ENCODE data around the gene ERICH6.
A peak's percentile ranks its signal among the peaks of the same experiment; 100 is the strongest.

Gene ERICH6

DNA sequence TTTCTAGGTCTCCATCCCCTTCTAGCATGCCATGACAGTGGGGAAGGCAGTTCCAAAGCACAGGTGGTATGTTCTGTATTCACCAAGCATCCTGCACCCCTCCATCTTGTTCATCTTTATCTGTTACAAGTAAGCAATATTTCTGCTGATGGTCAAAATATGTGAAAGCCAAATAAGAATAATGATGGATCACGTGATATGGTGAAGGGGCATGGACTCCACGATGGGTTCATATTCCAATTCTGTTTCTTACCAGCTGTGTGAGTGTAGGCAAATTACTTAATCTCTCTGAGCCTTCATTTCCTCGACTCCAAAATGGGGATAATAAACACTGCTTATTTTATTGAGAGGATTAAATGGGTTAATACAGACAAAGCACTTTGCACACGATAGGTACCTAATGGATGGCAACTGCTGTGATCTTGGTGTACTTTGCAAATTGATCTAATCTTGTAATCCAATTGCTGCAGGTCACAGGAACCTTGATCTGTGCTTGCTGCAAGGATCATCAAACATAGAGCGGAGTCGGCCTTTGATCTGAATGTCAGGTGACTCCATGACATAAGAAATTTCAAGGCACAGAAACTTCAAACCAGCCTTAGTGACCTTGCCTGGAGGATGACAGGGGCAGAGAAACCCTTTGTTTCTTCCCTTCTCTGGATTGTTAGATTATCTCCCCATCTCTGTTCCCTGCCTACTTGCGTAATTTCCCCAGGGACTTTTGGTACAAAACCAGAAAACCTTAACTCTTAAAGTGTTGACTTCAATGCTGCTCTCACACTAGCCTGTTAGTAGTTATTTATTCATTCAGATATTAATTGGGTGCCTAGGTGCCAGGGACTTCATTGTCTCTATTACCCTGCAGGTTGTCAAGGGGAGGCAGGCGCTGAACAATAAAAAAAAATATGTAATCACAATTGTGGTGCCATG lies 33.4 kb upstream of the ERICH6 start:
- FAIRE-seq = no peak

DNA sequence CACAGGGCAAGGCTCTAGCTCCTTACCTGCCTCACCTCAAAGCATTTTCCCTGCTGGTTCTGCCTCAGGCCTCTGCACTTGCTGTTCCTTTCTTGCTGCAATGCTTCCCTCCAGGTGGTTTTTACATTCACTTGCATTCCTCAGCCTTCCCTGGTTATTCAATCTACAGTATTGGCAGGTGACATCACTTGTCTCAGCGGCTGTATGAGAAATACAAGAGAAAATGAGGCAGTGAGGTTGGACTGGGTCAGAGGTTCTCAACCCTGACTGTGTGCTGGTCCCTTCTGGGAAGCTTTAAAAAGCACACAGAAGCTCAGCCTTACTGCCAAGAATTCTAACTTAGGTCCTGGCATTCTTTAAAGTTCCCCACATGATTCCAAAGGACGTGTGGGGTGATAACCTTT lies 32.6 kb upstream of the ERICH6 start:
- FAIRE-seq = no peak

DNA sequence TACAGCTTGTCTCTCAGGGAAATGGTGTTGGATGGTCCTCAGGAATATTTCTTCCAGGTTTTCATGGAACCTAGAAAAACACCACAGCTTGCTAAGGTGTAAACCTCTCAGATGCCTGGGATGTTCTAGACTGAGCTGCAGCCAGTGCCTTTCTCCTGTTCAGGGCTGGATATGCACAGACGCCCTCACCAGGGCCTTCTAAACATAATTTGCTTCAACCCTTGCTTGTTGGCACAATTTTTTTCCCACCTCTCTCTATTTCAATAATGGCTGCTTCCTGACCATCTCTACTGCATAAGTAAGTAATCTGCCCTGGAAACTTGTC lies 31.0 kb upstream of the ERICH6 start:
- FAIRE-seq = no peak

DNA sequence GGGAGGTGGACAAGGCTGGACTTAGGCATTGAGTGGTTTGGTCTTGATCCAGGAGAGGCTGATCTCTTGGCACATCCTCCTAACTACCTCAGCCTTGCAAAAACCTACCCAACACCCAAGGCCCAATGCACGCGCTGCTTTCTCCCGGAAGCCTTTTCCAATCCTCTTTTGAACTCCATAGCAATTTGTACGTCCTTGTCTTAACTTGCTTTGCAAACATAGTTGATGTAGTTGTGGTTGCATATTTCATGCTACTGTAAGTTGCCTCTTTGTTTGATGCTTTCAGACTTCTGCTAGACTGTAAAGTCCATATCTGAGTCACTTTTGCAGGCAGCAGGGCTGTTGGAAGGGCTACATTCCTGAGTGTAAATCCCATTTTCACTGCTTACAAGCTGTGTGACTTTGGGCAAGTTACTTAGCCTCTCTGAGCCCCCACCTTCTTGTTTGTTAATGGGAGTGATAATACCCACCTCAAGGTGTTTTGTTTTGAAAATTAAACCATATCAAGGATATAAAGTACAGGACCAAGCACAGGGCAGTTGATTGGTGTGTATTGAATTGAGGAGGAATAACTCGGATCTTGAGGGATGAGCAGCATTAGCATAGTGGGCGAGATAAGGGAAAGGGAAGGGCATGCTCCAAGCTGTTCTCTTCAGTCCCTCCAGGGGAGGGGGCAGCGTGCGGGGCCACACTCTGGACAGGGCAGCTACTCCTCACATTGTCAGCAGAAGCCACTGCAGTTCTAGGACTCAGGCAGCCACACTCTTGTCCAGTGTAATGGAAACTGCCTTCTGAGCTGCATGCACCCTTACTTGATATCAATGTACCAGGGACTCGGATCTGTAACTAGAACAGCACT lies 30.4 kb upstream of the ERICH6 start:
- no peak for FAIRE-seq

DNA sequence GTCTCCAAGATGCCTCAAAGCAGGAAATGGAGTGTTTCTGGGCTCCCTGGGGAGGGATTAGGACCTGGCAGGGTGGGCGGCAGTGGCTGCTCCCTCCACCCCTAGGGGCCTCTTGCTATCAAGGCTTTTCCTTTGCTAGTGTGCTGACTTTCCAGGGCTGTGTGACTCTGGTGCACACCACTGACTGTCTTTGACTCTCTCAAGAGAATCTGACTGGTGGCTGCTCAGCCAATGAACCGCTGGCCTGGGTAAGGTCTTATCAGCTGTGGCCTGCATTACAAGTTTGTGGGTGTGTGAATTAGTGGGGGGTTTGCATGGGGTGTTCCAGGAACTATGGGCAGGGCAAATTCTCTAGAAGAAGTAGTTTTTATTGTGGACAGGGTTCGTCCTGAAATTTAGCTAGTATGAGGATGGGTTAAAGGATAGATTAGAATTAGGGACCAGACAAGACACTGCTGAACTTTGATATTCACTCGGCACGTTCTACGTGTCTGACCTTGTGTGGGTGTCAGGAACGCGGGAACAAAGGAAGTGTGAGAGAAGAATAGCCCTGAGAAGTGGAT lies 29.7 kb upstream of the ERICH6 start:
- no peak for FAIRE-seq

DNA sequence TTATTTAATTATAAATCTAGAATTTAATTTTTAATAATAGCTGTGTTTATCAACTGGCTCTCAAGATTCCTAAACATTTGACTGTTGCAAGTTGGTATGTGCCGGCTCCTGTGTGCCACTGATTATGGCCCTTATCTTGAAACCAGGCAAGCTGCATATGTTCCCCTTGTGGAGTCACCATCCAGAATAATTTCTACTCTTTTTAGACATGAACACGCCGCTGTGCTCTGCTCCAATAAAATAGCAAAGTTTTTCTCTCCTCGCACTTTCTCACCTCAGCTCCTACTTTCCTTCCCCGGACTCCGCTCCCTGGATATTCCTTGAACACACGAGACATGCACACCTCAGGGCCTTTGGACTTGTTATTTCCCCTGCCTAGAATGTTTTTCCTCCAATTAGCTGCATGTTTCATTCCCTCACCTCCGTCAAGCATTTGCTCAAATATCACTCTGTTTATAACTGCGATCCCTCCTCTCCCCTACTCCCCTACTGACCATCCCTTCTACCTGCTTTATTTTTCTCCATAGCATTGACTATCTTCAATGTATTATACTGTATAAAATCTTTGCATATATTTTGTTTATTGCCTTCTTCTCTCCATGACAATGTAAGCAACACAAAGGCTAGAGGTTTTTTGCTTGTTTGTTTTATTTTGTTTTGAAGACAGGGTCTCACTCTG lies 26.1 kb upstream of the ERICH6 start:
- no peak for FAIRE-seq

DNA sequence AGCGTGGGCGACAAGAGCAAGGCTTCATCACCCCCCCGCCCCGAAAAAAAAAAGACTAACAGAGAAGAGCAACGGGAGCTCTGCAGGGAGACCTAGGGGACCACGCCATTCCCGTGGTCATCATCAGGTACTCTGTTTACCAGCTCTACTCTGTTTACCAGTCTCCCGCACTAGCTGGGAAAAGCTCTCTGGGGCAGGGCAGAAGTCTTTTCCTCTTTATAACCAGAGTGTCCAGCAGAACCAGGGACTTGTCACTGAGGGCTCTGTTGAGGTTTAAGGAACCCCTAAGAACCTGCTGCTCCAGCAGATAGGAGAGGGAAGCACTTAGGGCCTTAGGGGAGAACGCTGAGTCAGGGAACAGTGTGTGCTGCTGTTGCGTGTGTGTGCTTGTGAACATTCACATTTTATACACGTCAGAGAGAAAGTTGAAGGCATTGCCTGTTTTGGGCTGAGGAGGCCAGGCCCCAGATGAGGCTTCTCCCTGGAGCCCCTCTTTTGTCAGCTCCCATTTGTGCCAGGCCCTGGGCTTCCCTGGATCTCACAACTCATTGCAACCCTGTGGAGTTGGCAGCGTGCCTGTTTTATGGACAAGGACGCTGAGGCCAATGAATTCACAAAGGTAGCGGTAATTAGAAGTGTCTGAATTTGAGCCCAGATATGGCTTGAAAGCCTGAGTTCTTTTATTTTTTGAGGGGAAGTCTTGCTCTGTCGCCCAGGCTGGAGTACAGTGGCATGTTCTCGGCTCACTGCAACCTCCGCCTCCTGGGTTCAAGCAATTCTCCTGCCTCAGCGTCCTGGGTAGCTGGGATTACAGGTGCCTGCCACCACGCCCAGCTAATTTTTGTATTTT lies 24.2 kb upstream of the ERICH6 start:
- FAIRE-seq = no peak

DNA sequence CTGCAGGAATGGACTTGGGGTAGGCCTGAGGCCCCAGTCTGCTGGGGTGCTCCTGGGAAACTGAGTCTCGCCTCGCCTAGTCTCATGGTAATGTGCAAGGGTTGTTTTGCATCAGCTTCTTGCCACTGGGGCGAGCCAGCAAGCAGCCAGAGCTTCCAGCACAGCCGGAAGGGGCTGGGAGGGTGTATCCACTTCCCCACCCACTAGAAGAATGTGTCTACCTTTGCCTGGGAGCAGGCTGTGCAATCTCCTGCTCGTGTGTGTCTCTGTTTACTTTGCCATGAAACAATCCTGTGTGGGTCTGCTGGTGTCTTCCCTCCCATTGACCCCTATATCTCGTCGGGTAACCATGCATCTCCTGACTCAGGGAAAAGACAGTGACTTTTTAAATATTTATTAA lies 21.8 kb upstream of the ERICH6 start:
- no peak for FAIRE-seq

DNA sequence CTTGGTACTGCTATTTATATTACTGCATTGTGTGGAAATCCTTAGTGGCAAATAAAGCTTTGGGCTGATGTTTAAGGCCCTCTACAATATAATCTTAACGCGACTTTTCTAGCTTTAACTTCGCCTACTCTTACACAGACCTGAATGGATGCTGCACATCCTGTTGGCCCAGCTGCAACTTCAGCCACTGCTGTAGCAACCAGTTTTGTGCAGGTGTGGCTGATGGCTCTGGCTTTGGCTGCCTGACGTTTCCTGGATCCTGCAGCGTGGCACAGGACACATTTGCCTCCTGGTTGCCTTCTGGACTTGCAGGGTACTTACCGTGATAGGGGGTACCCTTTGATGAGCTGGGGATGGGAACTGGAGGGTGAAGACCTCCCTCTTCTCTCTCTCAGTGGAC lies 20.2 kb upstream of the ERICH6 start:
- FAIRE-seq = no peak

DNA sequence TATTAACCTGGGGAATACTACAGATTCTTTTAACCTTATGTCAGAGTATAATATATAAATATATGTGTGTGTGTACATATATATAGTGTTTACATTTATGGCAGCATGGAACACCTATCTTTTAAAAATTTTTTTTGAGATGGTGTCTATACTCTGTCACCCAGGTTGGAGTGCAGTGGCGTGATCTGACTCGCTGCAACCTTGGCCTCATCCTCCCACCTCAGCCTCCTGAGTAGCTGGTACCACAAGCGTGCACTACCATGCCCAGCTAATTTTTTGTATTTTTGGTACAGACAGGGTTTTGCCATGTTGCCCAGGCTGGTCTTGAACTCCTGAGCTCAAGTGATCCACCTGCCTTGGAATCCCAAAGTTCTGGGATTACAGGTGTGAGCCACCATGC lies 18.5 kb upstream of the ERICH6 start:
- FAIRE-seq = no peak

DNA sequence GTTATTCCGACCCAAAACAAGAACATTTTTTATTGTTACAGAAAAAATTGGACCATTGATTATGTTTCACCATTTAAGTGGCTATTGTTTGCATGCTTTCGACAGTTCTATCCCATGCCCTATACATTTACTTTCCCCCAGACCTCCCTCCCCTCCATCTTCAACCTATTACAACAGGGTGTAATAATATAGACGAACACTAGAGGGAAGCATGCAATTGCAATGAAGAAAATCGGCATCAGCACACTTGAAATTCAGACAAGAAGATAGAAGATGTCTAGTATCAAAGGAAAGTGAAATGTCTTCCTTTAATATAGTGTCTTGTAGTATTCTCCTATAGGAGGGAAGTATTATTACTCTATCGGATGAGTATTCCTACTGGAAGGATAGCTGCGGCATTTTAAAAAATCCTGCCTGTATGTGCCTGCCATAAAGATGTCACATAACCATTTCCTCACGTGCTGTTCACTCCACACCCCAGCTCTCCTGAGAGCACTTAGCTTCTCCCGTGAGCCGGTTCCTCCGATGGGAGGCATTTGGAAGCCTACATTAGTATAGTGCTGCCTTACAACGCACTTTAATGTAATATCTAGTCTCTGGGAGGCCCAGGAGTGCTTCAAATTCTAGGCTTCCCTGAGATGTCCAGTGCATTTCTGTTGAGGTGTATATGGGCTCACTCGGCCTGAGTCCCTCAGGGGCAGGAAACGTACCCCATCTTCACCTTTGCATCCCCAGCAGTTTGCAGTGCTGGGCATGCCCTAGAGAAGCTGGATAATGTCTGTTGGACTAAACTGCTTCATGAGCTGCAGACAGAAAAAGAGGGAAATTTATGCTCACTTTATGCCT lies 17.8 kb upstream of the ERICH6 start:
- peak; percentile 83 for FAIRE-seq

DNA sequence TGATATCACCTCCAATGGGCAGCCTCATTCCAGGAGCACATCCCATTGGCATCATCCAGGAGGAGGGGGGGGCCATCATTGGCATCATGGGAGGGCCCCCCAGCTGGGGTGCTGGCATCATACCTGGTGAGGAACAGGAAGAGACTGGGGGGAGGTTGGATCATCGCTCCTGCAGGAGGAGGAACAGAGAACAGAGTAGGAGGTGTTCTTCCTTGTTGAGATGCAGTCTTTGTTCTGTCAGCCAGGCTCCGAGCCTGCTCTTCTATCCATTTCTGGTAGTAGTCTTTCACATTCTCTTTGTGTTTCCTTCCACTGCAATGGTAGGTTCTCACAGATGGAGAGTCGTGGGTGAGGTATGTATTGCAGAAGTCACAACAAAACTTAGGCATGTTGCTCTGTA lies 16.7 kb upstream of the ERICH6 start:
- FAIRE-seq = no peak

DNA sequence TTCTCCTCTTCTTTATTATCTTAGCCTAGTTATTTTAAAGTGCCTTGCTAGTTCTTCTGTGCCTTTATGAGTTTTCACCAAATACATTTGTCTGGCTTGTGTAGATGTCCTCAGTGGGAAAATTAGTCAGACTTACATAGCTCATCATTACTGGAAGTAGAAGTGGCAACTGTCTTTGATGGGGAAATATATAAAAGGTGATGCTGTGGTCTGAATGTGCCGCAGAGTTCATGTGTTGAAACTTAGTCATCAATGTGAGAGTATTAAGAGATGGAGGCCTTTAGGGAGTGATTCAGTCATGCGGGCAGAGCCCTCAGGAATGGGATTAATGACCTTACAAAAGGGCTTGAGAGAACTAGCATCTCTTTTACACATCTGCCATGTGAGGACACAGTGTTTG lies 6.4 kb upstream of the ERICH6 start:
- FAIRE-seq = no peak

DNA sequence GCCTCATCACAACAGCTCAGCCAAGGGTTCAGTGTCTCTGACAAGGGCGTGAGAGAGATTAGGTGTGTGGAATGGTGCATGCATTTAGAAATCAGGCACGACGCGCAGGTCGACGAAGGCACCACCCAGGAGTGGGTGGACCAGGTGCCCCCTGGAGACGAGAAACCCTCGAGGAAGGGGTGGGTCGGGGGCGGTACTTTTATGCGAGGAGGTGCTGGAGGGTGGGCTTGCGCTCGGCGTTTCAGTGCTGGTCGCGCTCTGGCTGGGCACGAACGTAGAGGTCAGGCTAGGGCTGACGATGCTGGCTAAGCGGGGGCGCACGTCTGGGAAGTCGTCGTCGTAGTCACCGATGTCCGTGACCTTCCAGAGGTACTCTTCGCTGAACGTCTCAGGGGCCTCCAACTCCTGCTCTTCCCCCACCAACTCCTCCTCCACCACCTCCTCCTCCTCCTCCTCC lies 393 bp downstream of the ERICH6 start:
- FAIRE-seq = no peak

DNA sequence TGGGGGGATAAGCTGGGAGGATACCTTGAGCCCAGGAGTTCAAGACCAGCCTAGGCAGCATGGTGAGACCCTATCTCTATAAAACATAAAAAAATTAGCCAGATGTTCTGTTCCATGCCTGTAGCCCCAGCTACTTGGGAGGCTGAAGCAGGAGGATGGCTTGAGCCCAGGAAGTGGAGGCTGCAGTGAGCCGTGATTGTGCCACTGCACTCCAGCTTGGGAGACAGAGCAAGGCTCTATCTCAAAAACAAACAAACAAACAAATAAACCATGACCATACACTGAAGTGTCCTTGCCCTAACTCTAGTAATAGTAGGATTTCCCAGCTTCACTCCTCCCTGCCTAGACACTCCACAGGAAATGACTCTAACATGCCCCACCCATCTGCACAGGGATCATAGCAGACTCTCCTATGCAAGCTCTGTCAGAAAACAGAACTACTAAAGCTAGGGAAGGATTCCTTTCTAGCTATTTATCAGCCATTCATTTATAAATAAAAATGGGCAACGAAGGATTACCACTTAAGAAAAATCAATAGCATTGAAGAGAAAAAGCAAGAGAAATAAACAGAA lies 4.6 kb downstream of the ERICH6 start:
- FAIRE-seq = no peak

DNA sequence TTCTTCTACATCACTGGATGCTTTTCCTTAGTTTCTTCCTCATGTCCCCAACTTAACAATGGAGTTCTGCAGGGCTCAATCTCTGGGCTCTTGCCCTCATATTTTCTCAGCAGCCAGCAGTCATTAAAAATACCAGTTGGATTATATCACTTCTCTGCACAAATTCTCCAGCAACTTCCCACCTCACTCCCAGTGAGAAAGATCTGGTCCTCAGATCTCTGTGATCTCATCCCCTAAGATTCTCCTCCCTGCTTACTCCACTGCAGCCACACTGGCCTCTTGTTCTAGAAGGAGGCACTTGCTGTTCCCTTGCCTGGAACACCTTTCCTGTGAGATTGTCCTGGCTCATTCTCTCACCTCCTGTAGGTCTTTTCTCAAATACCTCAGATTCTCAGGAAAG lies 6.1 kb downstream of the ERICH6 start:
- FAIRE-seq = no peak

DNA sequence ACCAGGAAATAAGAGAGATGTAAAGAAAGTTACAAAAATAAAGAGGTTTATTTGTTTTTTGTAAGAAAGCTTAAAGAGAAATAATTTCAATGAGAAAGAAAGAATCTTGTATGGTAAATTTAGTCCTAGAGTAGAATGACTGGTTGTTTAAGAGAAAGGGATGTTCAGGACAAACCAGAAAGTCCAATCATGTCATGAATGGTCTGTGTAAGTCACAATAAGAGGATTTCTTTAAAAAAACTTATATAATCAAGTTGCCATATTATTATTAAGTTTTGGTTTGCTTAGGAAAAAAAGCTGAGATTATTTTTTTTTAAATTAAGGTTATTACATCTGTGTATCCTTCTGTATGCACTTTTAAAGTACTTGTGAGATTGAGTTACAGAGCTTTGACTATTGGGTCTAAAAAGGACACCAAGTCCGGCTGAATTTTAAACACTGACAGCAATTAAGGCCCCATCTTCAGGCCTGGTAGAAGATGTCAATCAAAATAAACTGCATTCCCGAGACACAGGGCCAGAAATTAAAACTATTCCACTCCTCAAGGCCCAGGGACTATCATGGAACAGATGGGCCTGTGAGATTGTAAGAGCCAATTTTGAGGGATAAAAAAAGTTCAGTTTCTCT lies 12.2 kb downstream of the ERICH6 start:
- FAIRE-seq = no peak

DNA sequence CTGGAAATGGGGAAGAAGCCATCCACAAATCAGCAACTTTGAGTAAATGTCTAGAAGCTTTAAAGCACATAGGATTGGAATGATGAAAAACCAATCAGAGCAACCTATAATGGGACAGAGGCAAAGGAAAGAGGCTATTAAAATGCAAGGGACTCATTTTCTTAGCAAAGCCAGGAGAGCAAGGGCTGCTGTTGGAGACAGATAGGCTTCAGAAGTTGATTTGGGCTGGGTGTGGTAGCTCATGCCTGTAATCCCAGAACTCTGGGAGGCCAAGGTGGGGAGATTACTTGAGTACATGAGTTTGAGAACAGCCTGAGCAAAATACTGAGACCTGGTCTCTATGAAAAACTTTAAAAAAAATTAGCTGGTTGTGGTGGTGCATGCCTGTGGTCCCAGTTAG lies 16.1 kb downstream of the ERICH6 start:
- FAIRE-seq = no peak

DNA sequence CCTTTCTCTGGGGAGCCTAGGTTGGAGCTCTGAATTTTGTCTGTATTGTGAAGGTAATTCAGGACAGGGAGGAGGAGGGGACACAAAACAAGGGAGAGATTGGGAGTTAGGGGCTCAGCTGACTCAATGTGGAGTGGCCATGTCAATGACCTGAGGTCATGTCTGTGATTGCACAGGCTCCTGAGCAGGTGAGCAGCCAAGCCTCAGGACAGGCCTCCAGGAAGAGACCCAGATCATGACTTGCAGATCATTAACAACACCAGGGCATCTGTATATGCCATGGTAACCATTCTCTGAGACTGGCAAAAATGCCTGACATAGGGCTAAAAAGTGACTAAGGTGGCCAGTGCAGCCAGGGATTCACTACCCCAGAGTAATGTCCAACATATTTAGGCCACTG lies 20.9 kb downstream of the ERICH6 start:
- FAIRE-seq = no peak

DNA sequence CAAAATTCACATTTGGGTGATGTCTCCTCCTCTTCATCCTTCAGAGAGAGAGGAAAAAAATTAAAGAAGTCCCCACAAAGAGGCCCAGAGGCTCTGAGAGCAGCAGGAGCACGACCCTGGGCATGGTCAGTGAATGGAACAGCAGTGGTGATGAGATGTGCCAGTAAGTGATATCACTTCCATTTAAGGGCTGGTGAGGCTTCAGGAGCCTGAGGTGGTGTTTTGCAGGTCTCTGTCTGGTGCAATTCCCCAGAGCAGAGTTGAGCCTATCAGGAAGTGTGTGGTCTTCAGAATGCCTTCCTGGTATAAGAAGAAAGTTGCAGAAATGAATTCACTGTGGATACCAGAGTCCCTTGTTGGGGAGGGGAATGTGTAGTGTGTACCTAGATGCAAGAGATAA lies 21.4 kb downstream of the ERICH6 start:
- FAIRE-seq = no peak
